ENCODE data around the gene AKNA.

GRCh38 chr9:114341152-114341830 is 46.5 kb downstream of the AKNA start:
- TF ChIP-seq POLR2AphosphoS5 (IDR thresholded peaks at IDR 0.05): no peak
- no peak for TF ChIP-seq CTCF (IDR thresholded peaks at IDR 0.05)
- no peak for TF ChIP-seq POLR2A (IDR thresholded peaks at IDR 0.05; ENCODE audit: low read depth)
- no peak for TF ChIP-seq EP300 (IDR thresholded peaks at IDR 0.05)
